ENCODE results near the gene BORCS6. TPM values are rescaled to one million over a fixed set of nuclear protein-coding genes. Genes with fewer than 3 reads are reported as not detected.

BORCS6 gene
- total and polyA plus RNA-seq, 2 of the 4 experiments (the other 2 are of a cell fraction), result 2.7 to 3.3 TPM

DNA sequence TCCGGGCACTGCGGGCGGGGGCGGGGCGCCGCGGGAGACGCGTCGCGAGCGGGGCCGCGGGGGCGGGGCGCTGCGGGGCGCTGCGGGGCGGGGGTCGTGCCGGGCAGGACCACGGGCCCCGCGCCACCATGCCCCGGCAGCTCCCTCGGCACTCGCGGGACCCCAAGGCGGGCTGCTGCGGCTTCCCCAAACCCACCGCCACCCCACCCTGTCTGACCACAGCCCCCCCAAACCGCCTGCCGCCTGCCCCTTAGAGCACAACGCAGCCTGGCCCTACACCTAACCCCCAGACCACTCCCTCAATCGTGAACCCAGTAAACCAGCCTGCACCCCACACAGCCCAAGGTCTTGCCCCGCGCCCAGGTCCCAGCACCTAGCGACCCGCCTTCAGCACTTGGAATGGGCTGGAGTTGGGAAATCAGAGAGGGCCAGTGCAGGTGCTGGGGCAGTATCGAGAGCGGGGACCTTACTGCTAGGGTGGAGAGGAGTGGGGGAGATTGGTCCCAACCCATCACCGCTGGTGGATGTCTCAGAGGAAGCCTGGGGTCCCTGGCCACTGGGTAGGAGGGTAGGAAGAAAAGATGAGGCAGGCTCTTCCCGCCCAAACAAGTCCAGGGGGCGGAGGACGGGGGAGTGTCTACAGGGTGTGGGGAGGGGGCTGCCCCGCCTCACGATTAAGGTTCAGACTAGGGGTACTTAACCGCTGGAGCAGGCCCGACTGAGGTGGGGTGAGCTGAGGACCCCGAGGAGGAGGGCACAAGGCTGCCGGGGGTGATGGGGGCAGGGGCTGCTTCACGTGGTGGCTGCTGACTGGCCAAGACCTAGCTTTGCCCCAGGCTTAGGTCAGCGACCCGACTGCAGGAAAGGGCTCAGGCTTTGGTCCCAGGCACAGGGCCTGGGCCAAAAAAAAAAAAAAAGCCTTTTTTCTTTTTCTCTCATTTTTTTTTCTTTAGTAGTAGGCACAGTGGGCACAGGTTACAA lies 26.7 kb downstream of the BORCS6 start:
- peak overlapping the region; percentile 50 for H2BK120ac ChIP-seq (ENCODE audit: low read depth, low read length)
- ATAC-seq (ENCODE audit: low read depth) (peak; percentile 16), DNase-seq (no peak)
- dilution Hi-C loops (cut with HindIII; ENCODE audit: low sequenced_read_pairs, unreplicated experiment), result no loop called here
- peak overlapping the region; percentile 91 for H4K91ac ChIP-seq (ENCODE audit: insufficient read depth, low read depth, low read length)
- peak overlapping the region; percentile 97 for H2AFZ ChIP-seq (replicated peaks; ENCODE audit: low read length, poor library complexity)
- 4% methylated on average over 32 of the region's 55 CpGs; no CpG with 5 or more reads in 1 of the 2 experiments for WGBS, 2 experiments (ENCODE audit: extremely low coverage in 2 of 2, insufficient read length in 1 of 2)
- H4K8ac ChIP-seq (ENCODE audit: low read depth in 2 of 2, low read length in 2 of 2), result peak overlapping the region; percentile 93 to 98
- TF ChIP-seq RFX5 (IDR thresholded peaks at IDR 0.05; ENCODE audit: low read depth, low read length) (no peak), MXI1 (IDR thresholded peaks at IDR 0.05; ENCODE audit: borderline replicate concordance, low read depth, low read length) (no peak), SMC3 (IDR thresholded peaks at IDR 0.05; ENCODE audit: low read depth, low read length) (no peak), NFE2L2 (IDR thresholded peaks at IDR 0.05; ENCODE audit: low read depth, low read length) (no peak), BHLHE40 (IDR thresholded peaks at IDR 0.05; ENCODE audit: low read depth, low read length) (no peak), CEBPB (IDR thresholded peaks at IDR 0.05; ENCODE audit: low read depth, low read length) (peak; percentile 60)
- TF ChIP-seq, protein P1, sequence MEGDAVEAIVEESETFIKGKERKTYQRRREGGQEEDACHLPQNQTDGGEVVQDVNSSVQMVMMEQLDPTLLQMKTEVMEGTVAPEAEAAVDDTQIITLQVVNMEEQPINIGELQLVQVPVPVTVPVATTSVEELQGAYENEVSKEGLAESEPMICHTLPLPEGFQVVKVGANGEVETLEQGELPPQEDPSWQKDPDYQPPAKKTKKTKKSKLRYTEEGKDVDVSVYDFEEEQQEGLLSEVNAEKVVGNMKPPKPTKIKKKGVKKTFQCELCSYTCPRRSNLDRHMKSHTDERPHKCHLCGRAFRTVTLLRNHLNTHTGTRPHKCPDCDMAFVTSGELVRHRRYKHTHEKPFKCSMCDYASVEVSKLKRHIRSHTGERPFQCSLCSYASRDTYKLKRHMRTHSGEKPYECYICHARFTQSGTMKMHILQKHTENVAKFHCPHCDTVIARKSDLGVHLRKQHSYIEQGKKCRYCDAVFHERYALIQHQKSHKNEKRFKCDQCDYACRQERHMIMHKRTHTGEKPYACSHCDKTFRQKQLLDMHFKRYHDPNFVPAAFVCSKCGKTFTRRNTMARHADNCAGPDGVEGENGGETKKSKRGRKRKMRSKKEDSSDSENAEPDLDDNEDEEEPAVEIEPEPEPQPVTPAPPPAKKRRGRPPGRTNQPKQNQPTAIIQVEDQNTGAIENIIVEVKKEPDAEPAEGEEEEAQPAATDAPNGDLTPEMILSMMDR (conservative IDR thresholded peaks at IDR 0.05; ENCODE audit: low read depth, low read length), result no peak
- peak overlapping the region; percentile 64 for H3K14ac ChIP-seq (replicated peaks; ENCODE audit: low read depth, low read length)
- peak overlapping the region; percentile 33 for H3K23ac ChIP-seq (ENCODE audit: low read depth, low read length)
- H3K18ac ChIP-seq (ENCODE audit: low read depth, low read length), result peak overlapping the region; percentile 89
- ChIA-PET CTCF (no interaction called here), POLR2A (ENCODE audit: unreplicated experiment) (no interaction called here)
- H3K36me3 ChIP-seq (ENCODE audit: control insufficient read depth, insufficient read depth, low read length), result peaks cover 15% of the 10 kb centered on the region
- BruUV-seq (replicated peaks), result no TSS peak
- peak overlapping the region; percentile 3; the same call in 1 of the 2 replicates for H2BK20ac ChIP-seq (ENCODE audit: low read depth, low read length)
- H3K4ac ChIP-seq (ENCODE audit: low read depth, low read length), result peak overlapping the region; percentile 86
- H2AK5ac ChIP-seq (ENCODE audit: low read depth, low read length), result peak overlapping the region; percentile 68
- H4K5ac ChIP-seq (ENCODE audit: low read depth, low read length), result peak overlapping the region; percentile 99
- H3K9me1 ChIP-seq (ENCODE audit: insufficient read depth, low read length), result peaks cover 7% of the 10 kb centered on the region
- H3K79me1 ChIP-seq (ENCODE audit: low read depth in 1 of 2, low read length in 2 of 2), result peaks cover 21 to 38% of the 10 kb centered on the region in 2 experiments
- peak overlapping the region; percentile 15; the same call in 1 of the 3 replicates for H2BK15ac ChIP-seq (ENCODE audit: low read depth, low read length)
- peak overlapping the region; percentile 78 for H3K27ac ChIP-seq (ENCODE audit: insufficient read depth, low read length)
- peak overlapping the region; percentile 85 for H2BK5ac ChIP-seq (ENCODE audit: low read depth, low read length, poor library complexity, severe bottlenecking)
- no peaks in the 10 kb centered on the region for H3K9me3 ChIP-seq (ENCODE audit: control insufficient read depth, insufficient read depth, low read length)
- H3K4me1 ChIP-seq (ENCODE audit: control insufficient read depth, insufficient read depth, low read length), result peaks cover 26% of the 10 kb centered on the region
- H4K20me1 ChIP-seq (ENCODE audit: insufficient read depth, low read length), result peaks cover 14% of the 10 kb centered on the region
- in situ Hi-C loops (cut with MboI; ENCODE audit: low sequenced_read_pairs), result loop anchor here (25.0 kb wide), 1 partner anchor 926 kb away; the partner anchor contains the start of genes DVL2, GABARAP and PHF23
- intact Hi-C loops (cut with micrococcal nuclease), result no loop called here
- peak overlapping the region; percentile 8; the same call in 1 of the 2 replicates for H3K56ac ChIP-seq (ENCODE audit: extremely low read depth, insufficient read depth, low read length)
- H2AK9ac ChIP-seq (replicated peaks; ENCODE audit: low read depth, low read length, poor library complexity), result peak overlapping the region; percentile 96
- H3K9ac ChIP-seq (ENCODE audit: low read depth, low read length), result peak overlapping the region; percentile 85
- H3K4me2 ChIP-seq (ENCODE audit: low read depth, low read length), result peak overlapping the region; percentile 96
- no peaks in the 10 kb centered on the region for H3K27me3 ChIP-seq (ENCODE audit: control insufficient read depth, insufficient read depth, low read length)
- peak overlapping the region; percentile 99 for H3K4me3 ChIP-seq (ENCODE audit: insufficient read depth, low read depth, low read length)

Data from IMR-90 (cell line).